Esophagus muscularis mucosa (tissue), 4 donors: Measurements from ENCODE around the gene USHBP1. TPM values are rescaled to one million over a fixed set of nuclear protein-coding genes. Genes with fewer than 3 reads are reported as not detected.
A peak's percentile ranks its signal among the peaks of the same experiment; 100 is the strongest.

Experiments
- DNase-seq: peaks from one replicate; pipeline ENCODE4 v3.0.0-alpha.2; 2017; ENCODE audit errors: extremely low spot score
- H3K27ac ChIP-seq, 4 donors: fragments of 200-600 bp; sonication (generic); replicated peaks in 1 of 4; 1 replicate in 3 of 4; 2 replicates in 1 of 4; pipeline ENCODE4 v1.5.1; 2016 to 2019; ENCODE audit warnings: mild to moderate bottlenecking in 1 of 4
- H3K27me3 ChIP-seq, 4 donors: fragments of 200-600 bp; sonication (generic); one replicate each; pipeline versions ENCODE4 v1.5.1 to v1.6.0; 2016 to 2019
- H3K36me3 ChIP-seq, 4 donors: fragments of 200-600 bp; sonication (generic); one replicate each; pipeline ENCODE4 v1.5.1; 2016 to 2019
- H3K4me1 ChIP-seq, 4 donors: fragments of 200-600 bp; sonication (generic); one replicate each; pipeline ENCODE4 v1.5.1; 2016 to 2019
- H3K4me3 ChIP-seq, 4 donors: fragments of 200-600 bp; sonication (generic); 1 replicate in 2 of 4; 2 replicates in 2 of 4; pipeline ENCODE4 v1.5.1; 2016 to 2019; ENCODE audit warnings: mild to moderate bottlenecking in 4 of 4, moderate library complexity in 1 of 4
- H3K9me3 ChIP-seq, 4 donors: fragments of 200-600 bp; sonication (generic); 1 replicate in 3 of 4; 2 replicates in 1 of 4; pipeline ENCODE4 v1.5.1; 2016 to 2019
- CTCF ChIP-seq, 3 experiments: fragments of 200-600 bp in 2 of 3; fragments of 450-650 bp in 1 of 3; sonication (generic) in 2 of 3; IDR thresholded peaks; one replicate each; pipeline ENCODE4 v1.5.1; 2017 to 2019; ENCODE audit warnings: antibody characterized with exemption in 3 of 3, mild to moderate bottlenecking in 2 of 3, moderate library complexity in 1 of 3
- EP300 ChIP-seq: sonication (generic); formaldehyde crosslinking; IDR thresholded peaks from one replicate; pipeline ENCODE4 v1.6.1; 2017; ENCODE audit warnings: antibody characterized with exemption
- POLR2A ChIP-seq: fragments of 450-650 bp; IDR thresholded peaks from one replicate; pipeline ENCODE4 v1.6.1; 2017; ENCODE audit warnings: antibody characterized with exemption, moderate library complexity, mild to moderate bottlenecking, low read depth
- POLR2AphosphoS5 ChIP-seq, 2 donors: sonication (generic); formaldehyde crosslinking; IDR thresholded peaks; one replicate each; pipeline ENCODE4 v1.6.1; 2017; ENCODE audit warnings: antibody characterized with exemption in 2 of 2
- WGBS: methylation state at CpG from one replicate; pipeline ENCODE4 v1.1.5; 2018; 5-methylcytosine and 5-hydroxymethylcytosine counted together
- intact Hi-C: fragments of 100-400 bp; cut with DNase I; formaldehyde crosslinking; loops from one replicate; pipeline ENCODE4 v1.15.1; 2023
- total RNA-seq, 4 donors: library from RNA; depleted of rRNA; stranded (reverse); fragments of >200 nt; gene quantifications; one replicate each; pipeline versions ENCODE4 v1.1.0 to v1.2.1, GENCODE V29; 2016

USHBP1 gene
- total RNA-seq, 4 donors from 2014 or later: 2.2 to 12.0 (median 6.3) TPM

GRCh38 chr19:17206736-17207581, 57.6 kb downstream of the USHBP1 start:
- intact Hi-C loops: no loop called here
- peaks cover 34 to 100% (median 86%) of the 10 kb centered on the region in 4 donors for H3K36me3 ChIP-seq
- DNase-seq: no peak
- no peak overlapping the region for H3K27ac ChIP-seq
- no peaks in the 10 kb centered on the region for H3K4me1 ChIP-seq
- no peaks in the 10 kb centered on the region for H3K27me3 ChIP-seq
- no peak for TF ChIP-seq CTCF (IDR thresholded peaks at IDR 0.05)
- WGBS: 91% methylated on average over 13 of the region's 25 CpGs
- H3K4me3 ChIP-seq: no peak overlapping the region
- no peaks in the 10 kb centered on the region for H3K9me3 ChIP-seq

GRCh38 chr19:17205237-17206140, 59.1 kb downstream of the USHBP1 start:
- H3K4me3 ChIP-seq: no peak overlapping the region
- H3K4me1 ChIP-seq: no peaks in the 10 kb centered on the region
- peaks cover 38 to 100% (median 87%) of the 10 kb centered on the region in 4 donors for H3K36me3 ChIP-seq
- 75% methylated on average over 22 of the region's 27 CpGs for WGBS
- intact Hi-C loops: loop anchor here (1.0 kb wide), 1 partner anchor 77 kb away; no protein-coding TSS in a partner anchor
- no peak for TF ChIP-seq POLR2A
- TF ChIP-seq POLR2AphosphoS5 (IDR thresholded peaks at IDR 0.05): peak in 1 of 2 donors; percentile 9
- TF ChIP-seq CTCF (IDR thresholded peaks at IDR 0.05): peak; percentile 60 to 78 (median 74)
- H3K9me3 ChIP-seq: no peaks in the 10 kb centered on the region
- no peak overlapping the region for H3K27ac ChIP-seq
- H3K27me3 ChIP-seq: no peaks in the 10 kb centered on the region
- DNase-seq: no peak

- Histone ChIP-seq H3K36me3 (peaks cover 47 to 100% (median 87%) of the 10 kb centered on the region in 4 donors), H3K27ac (no peak overlapping the region), H3K4me3 (no peak overlapping the region), H3K4me1 (no peaks in the 10 kb centered on the region), H3K9me3 (no peaks in the 10 kb centered on the region), H3K27me3 (no peaks in the 10 kb centered on the region)
- WGBS: 83% methylated on average over 3 of the region's 17 CpGs
- TF ChIP-seq POLR2AphosphoS5 (IDR thresholded peaks at IDR 0.05): no peak
- no peak for TF ChIP-seq CTCF (IDR thresholded peaks at IDR 0.05)
- intact Hi-C loops: no loop called here
- DNase-seq: no peak
Measured at GRCh38 chr19:17202713-17203112, 61.8 kb downstream of the USHBP1 start.

- H3K4me1 ChIP-seq: no peaks in the 10 kb centered on the region
- DNase-seq: no peak
- TF ChIP-seq EP300: no peak
- no peak for TF ChIP-seq POLR2A
- no peak for TF ChIP-seq POLR2AphosphoS5 (IDR thresholded peaks at IDR 0.05)
- no peak for TF ChIP-seq CTCF (IDR thresholded peaks at IDR 0.05)
- no peaks in the 10 kb centered on the region for H3K27me3 ChIP-seq
- H3K36me3 ChIP-seq: peaks cover 52 to 100% (median 89%) of the 10 kb centered on the region in 4 donors
- no peak overlapping the region for H3K4me3 ChIP-seq
- WGBS: 85% methylated on average over 9 of the region's 9 CpGs
- H3K27ac ChIP-seq: no peak overlapping the region
- no peaks in the 10 kb centered on the region for H3K9me3 ChIP-seq
- intact Hi-C loops: no loop called here
Measured at GRCh38 chr19:17202249-17202648, 62.3 kb downstream of the USHBP1 start.
